Rectal smooth muscle tissue (tissue), 1 donor: ENCODE data around the gene CBX3.
"Not testable (repeated sequence)": the region's sequence is repeated elsewhere in the genome, so short reads cannot be mapped to it uniquely, and the experiment has no call there.

Experiments
- H3K27ac ChIP-seq: one replicate; pipeline ENCODE4 v1.7.0; 2013; ENCODE audit warnings: low read depth, low read length, inconsistent platforms
- H3K27me3 ChIP-seq: one replicate; pipeline ENCODE4 v1.7.0; 2013; ENCODE audit warnings: low read length; ENCODE audit not compliant: control insufficient read depth, insufficient read depth
- H3K36me3 ChIP-seq: one replicate; pipeline ENCODE4 v1.7.0; 2013; ENCODE audit warnings: low read length; ENCODE audit not compliant: control insufficient read depth, insufficient read depth
- H3K4me1 ChIP-seq: one replicate; pipeline ENCODE4 v1.7.0; 2013; ENCODE audit warnings: low read length; ENCODE audit not compliant: control insufficient read depth, insufficient read depth
- H3K4me3 ChIP-seq: one replicate; pipeline ENCODE4 v1.7.0; 2013; ENCODE audit warnings: low read length
- H3K9ac ChIP-seq: one replicate; pipeline ENCODE4 v1.7.0; 2013; ENCODE audit warnings: low read length

CBX3 gene

DNA sequence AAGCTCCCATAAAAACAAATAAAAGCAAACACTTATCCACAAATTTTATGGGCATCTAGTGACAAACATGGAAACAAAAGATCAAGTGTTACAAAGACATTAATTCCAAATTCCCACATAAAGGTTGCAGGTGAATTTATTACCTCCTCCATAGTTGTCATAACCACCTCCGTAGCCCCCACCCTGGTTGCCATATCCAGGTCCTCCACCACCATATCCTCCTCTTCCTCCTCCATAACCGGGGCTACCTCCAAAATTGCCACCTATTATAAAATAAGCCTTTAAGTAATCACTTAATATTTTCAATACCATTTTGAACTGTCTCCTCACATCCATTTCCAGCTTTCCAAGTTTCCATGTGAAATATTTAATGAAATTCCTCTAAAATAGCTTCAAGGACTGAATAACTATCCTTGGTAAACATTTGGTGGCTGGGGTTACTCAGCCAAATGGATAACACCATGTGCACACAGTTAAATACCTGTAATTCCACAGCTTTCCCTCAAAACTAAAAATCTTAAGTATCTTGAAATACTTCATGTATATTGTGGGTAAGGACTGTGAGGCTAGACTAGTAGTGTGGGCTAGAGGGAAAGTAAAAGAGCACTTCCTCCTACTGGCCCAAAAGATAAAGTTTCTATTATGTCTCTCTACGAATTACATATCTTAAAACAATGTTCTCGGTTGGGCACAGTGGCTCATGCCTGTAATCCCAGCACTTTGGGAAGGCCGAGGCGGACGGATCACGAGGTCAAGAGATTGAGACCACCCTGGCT lies 7.9 kb upstream of the CBX3 start:
- H3K36me3 ChIP-seq: peaks cover 57% of the 10 kb centered on the region
- no peak overlapping the region for H3K9ac ChIP-seq
- H3K4me3 ChIP-seq: no peak overlapping the region
- H3K4me1 ChIP-seq: peaks cover 26% of the 10 kb centered on the region
- no peak overlapping the region for H3K27ac ChIP-seq
- H3K27me3 ChIP-seq: no peaks in the 10 kb centered on the region

GRCh38 chr7:26194764-26195163 lies 6.8 kb upstream of the CBX3 start:
- H3K27me3 ChIP-seq, H3K9ac ChIP-seq, H3K4me3 ChIP-seq, H3K27ac ChIP-seq: not testable (repeated sequence)
- Histone ChIP-seq H3K4me1 (peaks cover 26% of the 10 kb centered on the region), H3K36me3 (peaks cover 45% of the 10 kb centered on the region)

GRCh38 chr7:26195182-26195581 lies 6.4 kb upstream of the CBX3 start:
- Histone ChIP-seq H3K27ac (no peak overlapping the region), H3K36me3 (peaks cover 45% of the 10 kb centered on the region), H3K4me1 (peaks cover 26% of the 10 kb centered on the region), H3K4me3 (no peak overlapping the region), H3K27me3 (no peaks in the 10 kb centered on the region), H3K9ac (no peak overlapping the region)

- Histone ChIP-seq H3K4me3 (no peak overlapping the region), H3K9ac (no peak overlapping the region), H3K27ac (no peak overlapping the region), H3K36me3 (peaks cover 41% of the 10 kb centered on the region), H3K27me3 (no peaks in the 10 kb centered on the region), H3K4me1 (peaks cover 26% of the 10 kb centered on the region)
These were observed 5.5 kb upstream of the CBX3 start for GRCh38 chr7:26195867-26196657.

DNA sequence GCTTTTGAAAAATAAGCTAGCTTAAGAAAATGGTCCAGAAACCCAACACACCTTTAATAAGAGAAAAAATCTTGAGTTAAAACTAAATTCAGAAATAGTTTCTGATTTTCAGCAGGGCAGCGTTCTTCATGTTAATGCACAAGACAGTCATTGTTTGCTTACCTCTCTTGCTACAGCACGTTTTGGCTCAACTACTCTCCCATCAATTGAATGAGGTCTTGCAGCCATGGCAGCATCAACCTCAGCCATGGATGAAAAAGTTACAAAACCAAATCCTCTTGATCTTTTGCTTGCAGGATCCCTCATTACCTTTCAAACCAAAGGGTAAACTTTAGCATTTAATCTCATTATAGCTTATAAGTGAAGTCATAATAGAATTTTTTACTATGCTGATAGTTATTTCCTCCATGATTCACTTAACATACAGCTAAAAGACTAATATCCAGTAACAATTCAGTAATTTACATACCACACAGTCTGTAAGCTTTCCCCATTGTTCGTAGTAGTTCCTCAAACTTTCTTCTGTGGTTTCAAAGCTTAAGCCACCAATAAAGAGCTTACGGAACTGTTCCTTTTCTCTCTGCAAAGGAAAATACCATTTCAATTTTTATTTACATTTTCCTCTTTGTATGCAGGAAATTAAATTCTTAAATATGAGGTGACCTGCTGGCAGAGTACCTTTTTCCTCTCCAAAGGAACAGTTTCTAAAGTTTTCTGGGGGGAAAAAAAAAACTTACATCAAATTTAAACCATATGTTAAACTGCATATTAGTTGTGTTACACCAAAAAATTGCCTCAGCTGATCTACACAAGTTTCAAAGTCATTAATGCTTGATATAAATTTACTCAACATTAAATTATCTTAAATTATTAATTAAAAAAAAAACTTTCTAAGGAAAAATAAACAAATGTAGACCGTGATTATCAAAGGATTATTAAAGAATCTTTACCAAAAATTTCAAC lies 4.1 kb upstream of the CBX3 start:
- no peak overlapping the region for H3K9ac ChIP-seq
- H3K36me3 ChIP-seq: peaks cover 33% of the 10 kb centered on the region
- no peaks in the 10 kb centered on the region for H3K27me3 ChIP-seq
- H3K27ac ChIP-seq: no peak overlapping the region
- H3K4me1 ChIP-seq: peaks cover 26% of the 10 kb centered on the region
- peak overlapping the region; percentile 95 for H3K4me3 ChIP-seq

- peak overlapping the region; percentile 97 for H3K27ac ChIP-seq
- H3K9ac ChIP-seq: peak overlapping the region; percentile 66
- no peaks in the 10 kb centered on the region for H3K27me3 ChIP-seq
- H3K36me3 ChIP-seq: peaks cover 25% of the 10 kb centered on the region
- H3K4me1 ChIP-seq: peaks cover 26% of the 10 kb centered on the region
- peak overlapping the region; percentile 95 for H3K4me3 ChIP-seq
These were observed 3.3 kb upstream of the CBX3 start for GRCh38 chr7:26198133-26198780.

DNA sequence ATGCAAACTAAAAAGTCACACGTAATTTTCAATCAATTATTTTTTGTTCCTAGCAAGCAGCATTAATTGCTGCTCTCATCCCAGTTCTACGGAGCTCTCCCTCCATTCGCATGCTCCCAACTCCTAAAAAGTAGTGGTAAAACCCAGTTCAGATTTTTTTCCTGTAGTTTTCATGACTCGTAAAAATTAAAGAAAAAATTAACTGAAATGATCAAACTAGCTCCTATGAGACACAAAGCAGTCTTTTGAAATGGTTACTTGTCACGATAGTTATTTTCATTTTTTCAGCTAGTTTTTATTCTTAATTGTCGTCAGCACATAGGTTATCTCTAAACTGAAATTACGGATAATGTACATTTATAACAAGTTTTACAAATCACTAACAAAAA lies 2.8 kb upstream of the CBX3 start:
- Histone ChIP-seq H3K27me3 (no peaks in the 10 kb centered on the region), H3K4me3 (peak overlapping the region; percentile 95), H3K36me3 (peaks cover 20% of the 10 kb centered on the region), H3K4me1 (peaks cover 26% of the 10 kb centered on the region), H3K27ac (peak overlapping the region; percentile 97), H3K9ac (peak overlapping the region; percentile 66)

DNA sequence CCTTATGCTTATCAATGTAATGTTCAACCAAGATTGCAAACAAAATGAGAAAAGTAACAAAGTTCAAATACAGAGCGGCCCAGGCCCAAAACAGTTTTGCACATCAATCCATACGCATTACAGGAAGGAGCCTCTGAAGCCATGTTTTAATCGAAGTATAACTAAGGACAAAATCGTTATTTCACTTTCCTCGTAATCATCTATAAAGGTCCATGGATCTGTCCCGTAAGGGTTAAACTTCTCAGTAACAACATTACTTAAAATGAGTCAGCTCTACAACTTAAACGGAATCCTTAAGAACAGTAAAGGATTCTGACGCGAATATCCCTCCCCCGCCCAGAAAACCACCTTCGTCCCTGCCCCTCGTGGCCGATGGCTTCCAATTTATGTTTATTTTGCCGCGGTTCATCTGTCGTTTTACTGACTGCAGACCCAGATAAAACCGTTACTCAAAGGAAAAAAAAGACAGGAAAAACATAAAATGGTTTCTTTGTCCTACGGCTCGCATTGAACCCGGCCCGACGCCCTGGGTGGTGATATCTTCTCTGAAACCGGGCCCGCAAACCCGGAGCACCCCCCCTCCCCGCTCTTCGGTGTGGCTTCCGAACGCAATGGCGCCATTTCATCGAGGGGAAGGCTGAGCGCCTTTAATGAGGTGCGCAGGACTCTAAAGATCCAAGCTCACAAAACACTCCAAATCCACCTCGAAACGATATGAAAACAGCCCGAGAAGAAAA lies 2.1 kb upstream of the CBX3 start:
- Histone ChIP-seq H3K9ac (peak overlapping the region; percentile 66), H3K36me3 (peaks cover 18% of the 10 kb centered on the region), H3K27ac (peak overlapping the region; percentile 97), H3K4me3 (peak overlapping the region; percentile 95), H3K4me1 (peaks cover 22% of the 10 kb centered on the region), H3K27me3 (no peaks in the 10 kb centered on the region)

GRCh38 chr7:26200038-26200443 lies 1.5 kb upstream of the CBX3 start:
- peak overlapping the region; percentile 95 for H3K4me3 ChIP-seq
- no peaks in the 10 kb centered on the region for H3K27me3 ChIP-seq
- peaks cover 17% of the 10 kb centered on the region for H3K36me3 ChIP-seq
- peaks cover 22% of the 10 kb centered on the region for H3K4me1 ChIP-seq
- H3K9ac ChIP-seq: peak overlapping the region; percentile 100
- H3K27ac ChIP-seq: peak overlapping the region; percentile 97

DNA sequence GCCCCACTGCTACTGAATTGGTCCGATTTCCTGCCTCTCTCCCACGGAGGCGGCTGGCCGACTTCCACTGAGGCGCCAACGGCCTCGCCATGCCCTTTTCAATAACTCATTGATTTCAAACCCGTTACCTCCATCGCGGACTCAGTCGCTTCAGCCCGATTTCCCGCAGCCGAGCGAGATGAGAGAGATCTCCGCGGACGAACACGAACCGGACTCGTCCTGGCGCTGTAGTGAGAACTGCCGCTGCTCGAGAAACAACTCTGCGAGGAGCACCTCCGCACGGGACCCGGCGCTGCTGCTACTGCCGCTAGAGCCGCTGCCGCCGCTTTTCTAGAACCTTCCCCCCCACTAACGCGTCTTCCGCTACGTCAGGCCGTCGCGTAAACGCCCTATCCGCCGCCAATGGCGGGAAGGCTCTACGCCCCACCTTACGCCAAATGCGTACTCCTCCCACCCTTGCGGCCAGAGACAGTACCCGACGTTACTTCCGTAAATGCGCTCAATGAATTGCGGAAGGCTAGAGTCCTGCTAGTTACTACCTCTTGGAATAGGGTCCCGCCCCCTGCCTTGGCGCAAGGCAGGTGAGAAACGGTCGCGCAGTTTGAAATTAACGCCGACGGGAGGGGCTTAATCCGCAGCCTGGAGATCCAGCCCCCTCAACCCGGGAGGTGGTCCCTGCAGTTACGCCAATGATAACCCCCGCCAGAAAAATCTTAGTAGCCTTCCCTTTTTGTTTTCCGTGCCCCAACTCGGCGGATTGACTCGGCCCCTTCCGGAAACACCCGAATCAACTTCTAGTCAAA lies 900 bp upstream of the CBX3 start, which contains the start of gene HNRNPA2B1:
Gene HNRNPA2B1, minus strand, starts transcription at position 303 of the 803 bp plus-strand sequence. Its CDS starts 169 bp downstream, at position 134.
- H3K36me3 ChIP-seq: peaks cover 15% of the 10 kb centered on the region
- peaks cover 19% of the 10 kb centered on the region for H3K4me1 ChIP-seq
- peak within 1 kb of the TSS; percentile 100 for H3K9ac ChIP-seq
- H3K27me3 ChIP-seq: no peaks in the 10 kb centered on the region
- peak within 1 kb of the TSS; percentile 97 for H3K27ac ChIP-seq
- H3K4me3 ChIP-seq: peak within 1 kb of the TSS; percentile 95
